ENCODE data around the gene DMTF1.

- no peak for TF ChIP-seq POLR2A (IDR thresholded peaks at IDR 0.05; ENCODE audit: low read depth, low read length)
- no peak for TF ChIP-seq TAF1 (IDR thresholded peaks at IDR 0.05; ENCODE audit: low read depth, low read length)
- no peak for TF ChIP-seq POLR2AphosphoS5 (IDR thresholded peaks at IDR 0.05; ENCODE audit: low read depth, low read length)
- TF ChIP-seq PAX5 (IDR thresholded peaks at IDR 0.05; ENCODE audit: insufficient read depth, low read length, severe bottlenecking) = no peak
Observed at GRCh38 chr7:87144173-87144657, 8.0 kb upstream of the DMTF1 start.

Data from GM12891 (cell line).